Esophagus muscularis mucosa (tissue), 4 donors: ENCODE results near the gene CLNK. TPM values are rescaled to one million over a fixed set of nuclear protein-coding genes. Genes with fewer than 3 reads are reported as not detected.

ENCODE experiments used
- DNase-seq: peaks from one replicate; pipeline ENCODE4 v3.0.0-alpha.2; 2017; ENCODE audit errors: extremely low spot score
- H3K27ac ChIP-seq, 4 donors: fragments of 200-600 bp; sonication (generic); replicated peaks in 1 of 4; 1 replicate in 3 of 4; 2 replicates in 1 of 4; pipeline ENCODE4 v1.5.1; 2016 to 2019; ENCODE audit warnings: mild to moderate bottlenecking in 1 of 4
- H3K27me3 ChIP-seq, 4 donors: fragments of 200-600 bp; sonication (generic); one replicate each; pipeline versions ENCODE4 v1.5.1 to v1.6.0; 2016 to 2019
- H3K36me3 ChIP-seq, 4 donors: fragments of 200-600 bp; sonication (generic); one replicate each; pipeline ENCODE4 v1.5.1; 2016 to 2019
- H3K4me1 ChIP-seq, 4 donors: fragments of 200-600 bp; sonication (generic); one replicate each; pipeline ENCODE4 v1.5.1; 2016 to 2019
- H3K4me3 ChIP-seq, 4 donors: fragments of 200-600 bp; sonication (generic); 1 replicate in 2 of 4; 2 replicates in 2 of 4; pipeline ENCODE4 v1.5.1; 2016 to 2019; ENCODE audit warnings: mild to moderate bottlenecking in 4 of 4, moderate library complexity in 1 of 4
- H3K9me3 ChIP-seq, 4 donors: fragments of 200-600 bp; sonication (generic); 1 replicate in 3 of 4; 2 replicates in 1 of 4; pipeline ENCODE4 v1.5.1; 2016 to 2019
- EP300 ChIP-seq: sonication (generic); formaldehyde crosslinking; IDR thresholded peaks from one replicate; pipeline ENCODE4 v1.6.1; 2017; ENCODE audit warnings: antibody characterized with exemption
- POLR2A ChIP-seq: fragments of 450-650 bp; IDR thresholded peaks from one replicate; pipeline ENCODE4 v1.6.1; 2017; ENCODE audit warnings: antibody characterized with exemption, moderate library complexity, mild to moderate bottlenecking, low read depth
- POLR2AphosphoS5 ChIP-seq, 2 donors: sonication (generic); formaldehyde crosslinking; IDR thresholded peaks; one replicate each; pipeline ENCODE4 v1.6.1; 2017; ENCODE audit warnings: antibody characterized with exemption in 2 of 2
- WGBS: methylation state at CpG from one replicate; pipeline ENCODE4 v1.1.5; 2018; 5-methylcytosine and 5-hydroxymethylcytosine counted together
- intact Hi-C: fragments of 100-400 bp; cut with DNase I; formaldehyde crosslinking; loops from one replicate; pipeline ENCODE4 v1.15.1; 2023
- total RNA-seq, 4 donors: library from RNA; depleted of rRNA; stranded (reverse); fragments of >200 nt; gene quantifications; one replicate each; pipeline versions ENCODE4 v1.1.0 to v1.2.1, GENCODE V29; 2016
- TF ChIP-seq, protein P1 (sequence below), 3 experiments: fragments of 200-600 bp in 2 of 3; fragments of 450-650 bp in 1 of 3; sonication (generic) in 2 of 3; IDR thresholded peaks; one replicate each; pipeline ENCODE4 v1.5.1; 2017 to 2019; ENCODE audit warnings: antibody characterized with exemption in 3 of 3, mild to moderate bottlenecking in 2 of 3, moderate library complexity in 1 of 3

Gene CLNK
- total RNA-seq, 4 donors from 2014 or later: not detected

DNA sequence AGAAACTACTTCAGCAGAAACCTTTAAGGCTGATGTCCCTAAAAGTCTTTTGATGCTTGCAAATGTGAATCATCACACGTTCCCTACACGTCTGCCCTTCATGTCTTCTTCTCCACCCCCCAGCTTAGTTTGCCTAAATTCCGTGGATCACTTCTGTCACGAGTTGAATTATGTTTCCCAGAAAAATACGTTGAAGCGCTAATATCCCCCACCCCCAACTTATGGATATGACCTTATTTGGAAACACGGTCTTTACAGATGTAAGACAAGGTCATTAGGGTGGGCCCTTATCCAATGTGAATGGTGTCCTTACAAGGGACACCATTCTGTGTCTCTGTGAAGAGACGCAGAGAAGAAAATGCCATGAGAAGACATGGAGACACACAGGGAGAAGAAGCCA lies 225.3 kb downstream of the CLNK start:
- Histone ChIP-seq H3K27ac (no peak overlapping the region), H3K4me3 (no peak overlapping the region), H3K27me3 (peaks cover 0 to 48% (median 8%) of the 10 kb centered on the region in 4 donors), H3K36me3 (peaks cover 0 to 6% (median 5%) of the 10 kb centered on the region in 4 donors), H3K9me3 (no peaks in the 10 kb centered on the region), H3K4me1 (peaks cover 15 to 33% (median 28%) of the 10 kb centered on the region in 4 donors)
- intact Hi-C loops: no loop called here
- DNase-seq: no peak
- TF ChIP-seq POLR2A (no peak), EP300 (no peak)
- TF ChIP-seq, protein P1, sequence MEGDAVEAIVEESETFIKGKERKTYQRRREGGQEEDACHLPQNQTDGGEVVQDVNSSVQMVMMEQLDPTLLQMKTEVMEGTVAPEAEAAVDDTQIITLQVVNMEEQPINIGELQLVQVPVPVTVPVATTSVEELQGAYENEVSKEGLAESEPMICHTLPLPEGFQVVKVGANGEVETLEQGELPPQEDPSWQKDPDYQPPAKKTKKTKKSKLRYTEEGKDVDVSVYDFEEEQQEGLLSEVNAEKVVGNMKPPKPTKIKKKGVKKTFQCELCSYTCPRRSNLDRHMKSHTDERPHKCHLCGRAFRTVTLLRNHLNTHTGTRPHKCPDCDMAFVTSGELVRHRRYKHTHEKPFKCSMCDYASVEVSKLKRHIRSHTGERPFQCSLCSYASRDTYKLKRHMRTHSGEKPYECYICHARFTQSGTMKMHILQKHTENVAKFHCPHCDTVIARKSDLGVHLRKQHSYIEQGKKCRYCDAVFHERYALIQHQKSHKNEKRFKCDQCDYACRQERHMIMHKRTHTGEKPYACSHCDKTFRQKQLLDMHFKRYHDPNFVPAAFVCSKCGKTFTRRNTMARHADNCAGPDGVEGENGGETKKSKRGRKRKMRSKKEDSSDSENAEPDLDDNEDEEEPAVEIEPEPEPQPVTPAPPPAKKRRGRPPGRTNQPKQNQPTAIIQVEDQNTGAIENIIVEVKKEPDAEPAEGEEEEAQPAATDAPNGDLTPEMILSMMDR (IDR thresholded peaks at IDR 0.05): no peak
- 88% methylated on average over 8 of the region's 8 CpGs for WGBS

DNA sequence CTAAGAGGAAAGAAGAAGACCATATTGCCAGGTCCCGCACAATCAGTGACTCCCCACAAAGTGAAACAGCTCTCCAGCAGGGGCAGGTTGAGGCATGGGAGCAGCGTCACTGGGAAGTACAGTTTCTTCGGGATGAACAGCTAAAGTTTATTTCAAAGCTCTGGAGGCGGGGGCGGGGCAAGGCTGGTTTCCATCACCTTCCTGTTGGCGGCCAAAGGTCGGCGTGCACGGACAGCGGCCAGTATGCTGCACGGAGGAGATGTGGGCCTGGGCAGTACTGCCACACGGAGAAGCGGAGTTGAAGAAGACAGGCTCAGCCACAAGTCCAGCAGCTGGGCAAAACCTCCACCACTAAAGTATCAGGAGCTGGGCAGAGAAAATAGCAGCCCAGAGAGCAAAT lies 226.4 kb downstream of the CLNK start:
- Histone ChIP-seq H3K4me3 (peak overlapping the region in 1 of 4 donors; percentile 86), H3K9me3 (no peaks in the 10 kb centered on the region), H3K27ac (no peak overlapping the region), H3K27me3 (peaks cover 0 to 37% (median 8%) of the 10 kb centered on the region in 4 donors), H3K36me3 (peaks cover 0 to 17% (median 13%) of the 10 kb centered on the region in 4 donors), H3K4me1 (peaks cover 15 to 33% (median 28%) of the 10 kb centered on the region in 4 donors)
- TF ChIP-seq POLR2AphosphoS5 (IDR thresholded peaks at IDR 0.05): no peak
- TF ChIP-seq, protein P1 (IDR thresholded peaks at IDR 0.05): no peak
- no peak for TF ChIP-seq POLR2A
- TF ChIP-seq EP300: no peak
- intact Hi-C loops: no loop called here
- 86% methylated on average over 13 of the region's 13 CpGs for WGBS
- no peak for DNase-seq

DNA sequence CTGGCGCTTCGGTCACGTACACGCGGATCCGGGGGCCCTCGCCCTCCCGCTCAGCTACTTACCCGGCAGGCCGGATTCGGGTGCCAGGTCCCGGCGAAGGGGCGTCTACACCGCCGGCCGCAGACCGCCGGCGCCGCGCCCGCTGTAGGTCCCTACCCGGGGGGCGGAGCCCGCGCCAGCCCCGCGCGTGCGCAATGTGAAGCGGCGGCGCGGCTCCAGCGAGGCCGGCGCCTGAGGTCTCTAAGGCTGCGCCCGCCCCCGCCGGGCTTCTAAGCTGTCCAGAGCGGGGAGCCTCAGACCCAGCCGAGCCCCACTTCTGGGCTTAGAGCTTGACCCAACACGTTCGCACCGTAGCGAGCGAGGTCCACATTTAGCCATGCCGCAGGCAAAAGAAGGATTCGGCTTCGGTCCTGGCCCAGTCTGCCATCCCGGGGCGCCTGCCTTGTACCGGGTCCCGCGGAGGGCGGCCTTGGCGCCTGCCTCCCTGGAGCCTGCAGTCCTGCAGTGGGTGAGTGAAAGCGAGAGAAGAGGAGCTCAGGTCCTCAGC lies 227.2 kb downstream of the CLNK start, which contains the start of gene ZNF518B:
TSS of gene ZNF518B (minus strand) at position 172 of the 547 bp plus-strand sequence. CDS start 11,098 bp downstream, outside the sequence.
- Histone ChIP-seq H3K9me3 (no peaks in the 10 kb centered on the region), H3K4me1 (peaks cover 15 to 33% (median 28%) of the 10 kb centered on the region in 4 donors), H3K36me3 (peaks cover 0 to 26% (median 17%) of the 10 kb centered on the region in 4 donors), H3K4me3 (peak within 1 kb of the TSS; percentile 64 to 86 (median 70)), H3K27ac (peak within 1 kb of the TSS; percentile 21 to 77 (median 68)), H3K27me3 (peaks cover 0 to 29% (median 5%) of the 10 kb centered on the region in 4 donors)
- no CpG with 5 or more reads among the region's 60 CpGs for WGBS
- intact Hi-C loops: no loop called here
- DNase-seq: no peak
- TF ChIP-seq POLR2A (peak; percentile 34), POLR2AphosphoS5 (IDR thresholded peaks at IDR 0.05) (peak; percentile 26 to 52), EP300 (no peak)
- TF ChIP-seq, protein P1 (IDR thresholded peaks at IDR 0.05): no peak

DNA sequence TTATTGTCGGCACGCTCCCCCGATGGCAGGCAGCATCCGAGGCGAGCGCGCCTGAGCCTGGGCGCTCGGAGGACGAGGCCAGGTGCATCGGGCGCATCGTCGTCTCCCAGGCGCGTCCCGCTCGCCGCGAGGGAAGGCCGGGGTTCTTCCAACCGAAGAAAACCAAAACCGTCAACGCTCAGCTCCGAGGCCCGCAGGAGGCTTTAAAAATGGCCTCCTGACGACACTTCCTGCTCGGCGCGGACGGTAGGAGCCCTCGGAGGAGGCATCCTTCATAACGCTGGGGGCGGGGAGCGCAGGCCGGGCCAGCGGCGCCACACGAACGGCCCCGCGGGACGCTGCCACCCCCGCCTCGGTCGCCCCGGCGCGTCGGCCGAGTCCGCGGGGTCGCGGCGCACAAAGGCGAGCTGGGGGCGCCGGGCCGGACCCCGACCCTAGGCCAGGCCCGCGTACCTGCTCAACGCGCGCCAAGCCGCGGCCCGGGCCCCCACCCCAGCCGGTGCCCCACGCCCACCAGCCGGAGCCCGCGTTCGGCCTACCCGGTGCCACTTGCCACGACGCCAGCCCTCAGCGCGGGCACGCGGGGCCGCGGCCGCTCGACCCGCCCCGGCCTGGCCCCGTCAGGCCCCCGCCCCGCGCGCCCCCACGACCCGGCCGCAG lies 227.8 kb downstream of the CLNK start:
- DNase-seq: no peak
- Histone ChIP-seq H3K4me1 (peaks cover 15 to 30% (median 25%) of the 10 kb centered on the region in 4 donors), H3K9me3 (peaks cover 0 to 2% (median 0%) of the 10 kb centered on the region in 4 donors), H3K27ac (peak overlapping the region; percentile 21 to 77 (median 68)), H3K36me3 (peaks cover 0 to 32% (median 19%) of the 10 kb centered on the region in 4 donors), H3K27me3 (peaks cover 0 to 23% (median 2%) of the 10 kb centered on the region in 4 donors), H3K4me3 (peak overlapping the region; percentile 64 to 86 (median 70))
- intact Hi-C loops: no loop called here
- WGBS: 10% methylated on average over 28 of the region's 96 CpGs
- TF ChIP-seq POLR2A: no peak
- peak in 1 of 2 donors; percentile 13 for TF ChIP-seq POLR2AphosphoS5 (IDR thresholded peaks at IDR 0.05)

DNA sequence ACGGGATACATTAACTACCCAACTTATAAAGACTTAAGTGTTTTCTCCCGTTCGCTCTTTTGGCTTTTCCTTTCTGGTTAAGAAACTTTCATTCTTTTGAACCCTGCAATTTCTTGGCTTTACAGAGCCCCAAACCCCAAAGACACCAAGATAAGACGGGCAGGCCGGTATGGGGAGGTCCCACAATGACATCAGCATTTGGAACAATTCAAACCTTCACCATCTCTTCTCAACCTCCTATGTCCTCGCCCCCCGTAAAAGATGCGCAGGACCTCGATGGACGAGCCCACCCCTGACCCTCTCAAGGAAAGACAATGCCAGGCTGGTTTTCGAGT lies 228.3 kb downstream of the CLNK start:
- 46% methylated on average over 11 of the region's 11 CpGs for WGBS
- Histone ChIP-seq H3K36me3 (peaks cover 0 to 34% (median 21%) of the 10 kb centered on the region in 4 donors), H3K27ac (peak overlapping the region; percentile 21 to 77 (median 68)), H3K9me3 (peaks cover 0 to 4% (median 0%) of the 10 kb centered on the region in 4 donors), H3K27me3 (peaks cover 0 to 18% (median 0%) of the 10 kb centered on the region in 4 donors), H3K4me3 (peak overlapping the region; percentile 64 to 86 (median 70)), H3K4me1 (peaks cover 12 to 25% (median 20%) of the 10 kb centered on the region in 4 donors)
- no peak for TF ChIP-seq EP300
- TF ChIP-seq, protein P1 (IDR thresholded peaks at IDR 0.05): no peak
- TF ChIP-seq POLR2AphosphoS5 (IDR thresholded peaks at IDR 0.05): no peak
- no peak for TF ChIP-seq POLR2A
- no peak for DNase-seq
- intact Hi-C loops: no loop called here
